ENCODE results near the gene KEL.

GRCh38 chr7:142959202-142959601, 3.0 kb downstream of the KEL start:
- TF ChIP-seq POLR2AphosphoS5 (IDR thresholded peaks at IDR 0.05; ENCODE audit: low read depth, low read length), result no peak
- no peak for TF ChIP-seq REST (IDR thresholded peaks at IDR 0.05; ENCODE audit: insufficient read depth in 1 of 2, low read depth in 2 of 2, low read length in 2 of 2)
